ENCODE measurements around the gene PALLD.

GRCh38 chr4:168924667-168925066, 427.8 kb downstream of the PALLD start:
- TF ChIP-seq, protein P1, sequence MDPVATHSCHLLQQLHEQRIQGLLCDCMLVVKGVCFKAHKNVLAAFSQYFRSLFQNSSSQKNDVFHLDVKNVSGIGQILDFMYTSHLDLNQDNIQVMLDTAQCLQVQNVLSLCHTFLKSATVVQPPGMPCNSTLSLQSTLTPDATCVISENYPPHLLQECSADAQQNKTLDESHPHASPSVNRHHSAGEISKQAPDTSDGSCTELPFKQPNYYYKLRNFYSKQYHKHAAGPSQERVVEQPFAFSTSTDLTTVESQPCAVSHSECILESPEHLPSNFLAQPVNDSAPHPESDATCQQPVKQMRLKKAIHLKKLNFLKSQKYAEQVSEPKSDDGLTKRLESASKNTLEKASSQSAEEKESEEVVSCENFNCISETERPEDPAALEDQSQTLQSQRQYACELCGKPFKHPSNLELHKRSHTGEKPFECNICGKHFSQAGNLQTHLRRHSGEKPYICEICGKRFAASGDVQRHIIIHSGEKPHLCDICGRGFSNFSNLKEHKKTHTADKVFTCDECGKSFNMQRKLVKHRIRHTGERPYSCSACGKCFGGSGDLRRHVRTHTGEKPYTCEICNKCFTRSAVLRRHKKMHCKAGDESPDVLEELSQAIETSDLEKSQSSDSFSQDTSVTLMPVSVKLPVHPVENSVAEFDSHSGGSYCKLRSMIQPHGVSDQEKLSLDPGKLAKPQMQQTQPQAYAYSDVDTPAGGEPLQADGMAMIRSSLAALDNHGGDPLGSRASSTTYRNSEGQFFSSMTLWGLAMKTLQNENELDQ (CRISPR knock-in tag; IDR thresholded peaks at IDR 0.05; ENCODE audit: borderline replicate concordance) = no peak
- TF ChIP-seq ZNF513 (CRISPR knock-in tag; conservative IDR thresholded peaks at IDR 0.05) (no peak), CTCF (CRISPR knock-in tag; IDR thresholded peaks at IDR 0.05) (no peak)
